Peyer's patch (tissue), 4 donors: Measurements from ENCODE around the gene CLPTM1L. TPM values are rescaled to one million over a fixed set of nuclear protein-coding genes. Genes with fewer than 3 reads are reported as not detected.
A peak's percentile ranks its signal among the peaks of the same experiment; 100 is the strongest.
"Not testable (repeated sequence)": the region's sequence is repeated elsewhere in the genome, so short reads cannot be mapped to it uniquely, and the experiment has no call there.

Source experiments
- DNase-seq, 3 donors: peaks; one replicate each; pipeline ENCODE4 v3.0.0-alpha.2; 2017 to 2019
- H3K27ac ChIP-seq, 4 donors: fragments of 200-600 bp; sonication (generic); one replicate each; pipeline ENCODE4 v1.5.1; 2016 to 2019
- H3K27me3 ChIP-seq, 2 donors: fragments of 200-600 bp; sonication (generic); one replicate each; pipeline ENCODE4 v1.5.1; 2019
- H3K36me3 ChIP-seq, 3 donors: fragments of 200-600 bp; sonication (generic); one replicate each; pipeline ENCODE4 v1.5.1; 2016 to 2019
- H3K4me1 ChIP-seq, 4 donors: fragments of 200-600 bp; sonication (generic); one replicate each; pipeline ENCODE4 v1.5.1; 2016 to 2019
- H3K4me3 ChIP-seq, 4 donors: fragments of 200-600 bp; sonication (generic); 1 replicate in 3 of 4; 2 replicates in 1 of 4; pipeline ENCODE4 v1.5.1; 2016 to 2019; ENCODE audit warnings: mild to moderate bottlenecking in 1 of 4
- H3K9me3 ChIP-seq, 4 donors: fragments of 200-600 bp; sonication (generic); one replicate each; pipeline ENCODE4 v1.5.1; 2016 to 2019; ENCODE audit warnings: mild to moderate bottlenecking in 1 of 4
- CTCF ChIP-seq, 6 experiments: fragments of 450-650 bp in 4 of 6; fragments of 200-600 bp in 2 of 6; sonication (generic) in 1 of 6; IDR thresholded peaks; one replicate each; pipeline ENCODE4 v1.5.1; 2017 to 2019; ENCODE audit warnings: antibody characterized with exemption in 6 of 6, mild to moderate bottlenecking in 3 of 6, moderate library complexity in 1 of 6
- POLR2A ChIP-seq, 2 donors: fragments of 450-650 bp; IDR thresholded peaks; one replicate each; pipeline ENCODE4 v1.5.1; 2017; ENCODE audit warnings: antibody characterized with exemption in 2 of 2, mild to moderate bottlenecking in 2 of 2, moderate library complexity in 2 of 2
- total RNA-seq, 4 donors: library from RNA; depleted of rRNA; stranded (reverse); fragments of >200 nt; gene quantifications; one replicate each; pipeline ENCODE4 v1.1.0, GENCODE V29; 2016

The CLPTM1L gene
- total RNA-seq, 4 donors from 2014 or later: 115 to 209 (median 143) TPM

GRCh38 chr5:1334831-1335539 is 9.9 kb downstream of the CLPTM1L start:
- H3K4me3 ChIP-seq: no peak overlapping the region
- H3K9me3 ChIP-seq: no peaks in the 10 kb centered on the region
- TF ChIP-seq POLR2A (IDR thresholded peaks at IDR 0.05) (no peak), CTCF (IDR thresholded peaks at IDR 0.05) (no peak)
- peaks cover 0 to 92% (median 0%) of the 10 kb centered on the region in 3 donors for H3K36me3 ChIP-seq
- H3K27ac ChIP-seq: no peak overlapping the region
- H3K27me3 ChIP-seq: no peaks in the 10 kb centered on the region
- DNase-seq: peak in 1 of 3 donors; percentile 34
- H3K4me1 ChIP-seq: peaks cover 0 to 46% (median 2%) of the 10 kb centered on the region in 4 donors

GRCh38 chr5:1333986-1334385 is 10.9 kb downstream of the CLPTM1L start:
- peak in 1 of 3 donors; percentile 31 for DNase-seq
- TF ChIP-seq POLR2A (IDR thresholded peaks at IDR 0.05): no peak
- no peak for TF ChIP-seq CTCF (IDR thresholded peaks at IDR 0.05)

GRCh38 chr5:1333286-1333685 is 11.6 kb downstream of the CLPTM1L start:
- not testable (repeated sequence) for H3K4me3 ChIP-seq, DNase-seq, H3K27ac ChIP-seq, H3K27me3 ChIP-seq, H3K9me3 ChIP-seq
- Histone ChIP-seq H3K4me1 (peaks cover 0 to 45% (median 2%) of the 10 kb centered on the region in 4 donors), H3K36me3 (peaks cover 0 to 92% (median 0%) of the 10 kb centered on the region in 3 donors)

More at GRCh38 chr5:1333986-1334385, 10.9 kb downstream of the CLPTM1L start:
- H3K27me3 ChIP-seq: no peaks in the 10 kb centered on the region
- peaks cover 0 to 97% (median 0%) of the 10 kb centered on the region in 3 donors for H3K36me3 ChIP-seq
- H3K9me3 ChIP-seq: no peaks in the 10 kb centered on the region
- H3K27ac ChIP-seq: no peak overlapping the region
- no peak overlapping the region for H3K4me3 ChIP-seq
- H3K4me1 ChIP-seq: peaks cover 0 to 49% (median 2%) of the 10 kb centered on the region in 4 donors

- H3K4me1 ChIP-seq: peaks cover 0 to 37% (median 1%) of the 10 kb centered on the region in 4 donors
- peak in 1 of 3 donors; percentile 31 for DNase-seq
- H3K36me3 ChIP-seq: peaks cover 0 to 84% (median 0%) of the 10 kb centered on the region in 3 donors
- H3K4me3 ChIP-seq: no peak overlapping the region
- H3K27ac ChIP-seq: no peak overlapping the region
- no peak for TF ChIP-seq CTCF (IDR thresholded peaks at IDR 0.05)
- TF ChIP-seq POLR2A (IDR thresholded peaks at IDR 0.05): no peak
- H3K9me3 ChIP-seq: no peaks in the 10 kb centered on the region
- H3K27me3 ChIP-seq: no peaks in the 10 kb centered on the region
Measured at GRCh38 chr5:1332461-1333001, 12.4 kb downstream of the CLPTM1L start.

GRCh38 chr5:1331861-1332405 is 13.0 kb downstream of the CLPTM1L start:
- DNase-seq: peak in 1 of 3 donors; percentile 28
- peaks cover 0 to 78% (median 0%) of the 10 kb centered on the region in 3 donors for H3K36me3 ChIP-seq
- H3K9me3 ChIP-seq: no peaks in the 10 kb centered on the region
- peaks cover 0 to 34% (median 0%) of the 10 kb centered on the region in 4 donors for H3K4me1 ChIP-seq
- H3K27ac ChIP-seq: peak overlapping the region in 1 of 4 donors; percentile 53
- no peak overlapping the region for H3K4me3 ChIP-seq
- no peak for TF ChIP-seq POLR2A (IDR thresholded peaks at IDR 0.05)
- no peak for TF ChIP-seq CTCF (IDR thresholded peaks at IDR 0.05)
- H3K27me3 ChIP-seq: no peaks in the 10 kb centered on the region
